IMR-90 (cell line): ENCODE data around the gene PEX11G. TPM values are rescaled to one million over a fixed set of nuclear protein-coding genes. Genes with fewer than 3 reads are reported as not detected.

ENCODE experiments used
- ATAC-seq: fragments of 200-7000 bp; cut with Tn5 transposase; 2 replicates; pipeline ENCODE4 v1.9.1; 2020; ENCODE audit warnings: low read depth, mild to moderate bottlenecking, moderate library complexity
- BruUV-seq: library from RNA; stranded (reverse); fragments of 400-500 nt; replicated peaks from 2 replicates; lab custom pipeline; 2021; lab: Mats Ljungman, UMichigan
- CTCF ChIA-PET: fragments of 300-600 bp; formaldehyde crosslinking; extraction: SDS; loops from one replicate; lab custom pipeline; 2021; ENCODE audit warnings: antibody characterized with exemption; lab: Yijun Ruan, JAX
- POLR2A ChIA-PET: fragments of 300-600 bp; sonication (Branson Sonifier 250); formaldehyde crosslinking; loops from one replicate; lab custom pipeline; 2022; ENCODE audit warnings: antibody characterized with exemption; ENCODE audit not compliant: unreplicated experiment; lab: Charles Lee
- DNase-seq: peaks from one replicate; pipeline ENCODE4 v3.0.0; 2013
- H2AFZ ChIP-seq: replicated peaks from 2 replicates; pipeline ENCODE3; 2013; ENCODE audit warnings: low read length, mild to moderate bottlenecking; ENCODE audit not compliant: poor library complexity
- H2AK5ac ChIP-seq: 2 replicates; pipeline ENCODE4 v1.6.1; 2013; ENCODE audit warnings: low read depth, low read length, inconsistent platforms
- H2AK9ac ChIP-seq: replicated peaks from 2 replicates; pipeline ENCODE3; 2013; ENCODE audit warnings: mild to moderate bottlenecking, low read depth, low read length, moderate library complexity; ENCODE audit not compliant: poor library complexity
- H2BK120ac ChIP-seq: 2 replicates; pipeline ENCODE4 v1.6.1; 2013; ENCODE audit warnings: low read depth, low read length, inconsistent platforms
- H2BK15ac ChIP-seq: 3 replicates; pipeline ENCODE4 v1.6.1; 2013; ENCODE audit warnings: low read depth, low read length, inconsistent platforms
- H2BK20ac ChIP-seq: 2 replicates; pipeline ENCODE4 v1.6.1; 2013; ENCODE audit warnings: low read depth, mild to moderate bottlenecking, inconsistent platforms, low read length, moderate library complexity
- H2BK5ac ChIP-seq: 2 replicates; pipeline ENCODE4 v1.6.1; 2013; ENCODE audit warnings: mild to moderate bottlenecking, low read depth, low read length, inconsistent platforms; ENCODE audit not compliant: poor library complexity, severe bottlenecking
- H3K14ac ChIP-seq: replicated peaks from 2 replicates; pipeline ENCODE4 v1.6.1; 2013; ENCODE audit warnings: low read depth, low read length, inconsistent platforms
- H3K18ac ChIP-seq: 2 replicates; pipeline ENCODE4 v1.6.1; 2013; ENCODE audit warnings: low read depth, low read length, control low read depth
- H3K23ac ChIP-seq: 2 replicates; pipeline ENCODE4 v1.6.1; 2013; ENCODE audit warnings: low read depth, low read length, inconsistent platforms
- H3K27ac ChIP-seq: 2 replicates; pipeline ENCODE4 v1.5.1; 2013; ENCODE audit warnings: mild to moderate bottlenecking, control low read depth, low read length; ENCODE audit not compliant: insufficient read depth
- H3K27me3 ChIP-seq: 2 replicates; pipeline ENCODE4 v1.6.1; 2013; ENCODE audit warnings: low read length; ENCODE audit not compliant: control insufficient read depth, insufficient read depth
- H3K36me3 ChIP-seq: 2 replicates; pipeline ENCODE4 v1.6.1; 2013; ENCODE audit warnings: low read length, mixed read lengths; ENCODE audit not compliant: control insufficient read depth, insufficient read depth
- H3K4ac ChIP-seq: 2 replicates; pipeline ENCODE4 v1.6.1; 2013; ENCODE audit warnings: low read depth, low read length, inconsistent platforms
- H3K4me1 ChIP-seq: 2 replicates; pipeline ENCODE4 v1.6.1; 2013; ENCODE audit warnings: low read length, mixed read lengths; ENCODE audit not compliant: control insufficient read depth, insufficient read depth
- H3K4me2 ChIP-seq: 2 replicates; pipeline ENCODE4 v1.6.1; 2013; ENCODE audit warnings: low read depth, mild to moderate bottlenecking, control low read depth, low read length, moderate library complexity
- H3K4me3 ChIP-seq: 2 replicates; pipeline ENCODE4 v1.5.1; 2013; ENCODE audit warnings: low read depth, mild to moderate bottlenecking, control low read depth, low read length, moderate library complexity; ENCODE audit not compliant: insufficient read depth
- H3K56ac ChIP-seq: 2 replicates; pipeline ENCODE4 v1.6.1; 2013; ENCODE audit warnings: low read length, inconsistent platforms; ENCODE audit not compliant: insufficient read depth; ENCODE audit errors: extremely low read depth
- H3K79me1 ChIP-seq, 2 experiments: 2 replicates each; pipeline ENCODE4 v1.6.1; 2013; ENCODE audit warnings: low read length in 2 of 2, inconsistent platforms in 1 of 2, low read depth in 1 of 2
- H3K9ac ChIP-seq: 2 replicates; pipeline ENCODE4 v1.6.1; 2013; ENCODE audit warnings: low read depth, low read length, control low read depth
- H3K9me1 ChIP-seq: 2 replicates; pipeline ENCODE4 v1.6.1; 2013; ENCODE audit warnings: low read length, inconsistent platforms; ENCODE audit not compliant: insufficient read depth
- H3K9me3 ChIP-seq: 2 replicates; pipeline ENCODE4 v1.6.1; 2013; ENCODE audit warnings: low read length; ENCODE audit not compliant: control insufficient read depth, insufficient read depth
- H4K20me1 ChIP-seq: 2 replicates; pipeline ENCODE4 v1.6.1; 2013; ENCODE audit warnings: low read length, inconsistent platforms; ENCODE audit not compliant: insufficient read depth
- H4K5ac ChIP-seq: 2 replicates; pipeline ENCODE4 v1.6.1; 2013; ENCODE audit warnings: mild to moderate bottlenecking, low read depth, low read length, control low read depth
- H4K8ac ChIP-seq, 2 experiments: 2 replicates each; pipeline ENCODE4 v1.6.1; 2013; ENCODE audit warnings: low read depth in 2 of 2, low read length in 2 of 2, control low read depth in 1 of 2, inconsistent platforms in 1 of 2
- H4K91ac ChIP-seq: 2 replicates; pipeline ENCODE4 v1.6.1; 2013; ENCODE audit warnings: low read depth, low read length, inconsistent platforms; ENCODE audit not compliant: insufficient read depth
- BHLHE40 ChIP-seq: fragments of 150-350 bp; IDR thresholded peaks from 2 replicates; pipeline ENCODE4 v1.6.1; 2016; ENCODE audit warnings: mild to moderate bottlenecking, low read depth, low read length
- CEBPB ChIP-seq: IDR thresholded peaks from 2 replicates; pipeline ENCODE4 v1.6.1; 2012; ENCODE audit warnings: low read depth, low read length, improper control_type of control experiment
- RAD21 ChIP-seq: IDR thresholded peaks from 2 replicates; pipeline ENCODE4 v1.6.1; 2012; ENCODE audit warnings: low read length, improper control_type of control experiment
- USF2 ChIP-seq: fragments of 150-350 bp; IDR thresholded peaks from 2 replicates; pipeline ENCODE4 v1.6.1; 2017; ENCODE audit warnings: mild to moderate bottlenecking, antibody characterized with exemption, low read length, low read depth
- WGBS, 2 experiments: methylation state at CpG; one replicate each; pipeline versions ENCODE4 v1.1.5 to v1.1.7; 2013; ENCODE audit warnings: missing lambda C conversion rate in 2 of 2; ENCODE audit not compliant: insufficient read length in 1 of 2; ENCODE audit errors: extremely low coverage in 2 of 2; 5-methylcytosine and 5-hydroxymethylcytosine counted together
- dilution Hi-C: fragments of 300-500 bp; cut with HindIII; formaldehyde crosslinking; loops from one replicate; pipeline ENCODE4 v1.14.3; 2018; ENCODE audit warnings: low sequenced_read_pairs; ENCODE audit not compliant: unreplicated experiment
- in situ Hi-C: fragments of 300-500 bp; cut with MboI; formaldehyde crosslinking; loops from 3 replicates; pipeline ENCODE4 v1.14.3; 2019; ENCODE audit warnings: low sequenced_read_pairs, inconsistent platforms, mixed read lengths
- intact Hi-C: fragments of 100-400 bp; cut with micrococcal nuclease; formaldehyde crosslinking; loops from 2 replicates; pipeline ENCODE4 v1.10.0; 2022
- polyA plus RNA-seq, 3 experiments: library from polyadenylated mRNA; depleted of rRNA; stranded (reverse); fragments of >200 nt; gene quantifications; 2 replicates each; pipeline ENCODE4 v1.2.3, GENCODE V29; 2012; ENCODE audit warnings: low replicate concordance in 1 of 3
- total RNA-seq: library from RNA; depleted of rRNA; stranded (reverse); fragments of >200 nt; gene quantifications from 2 replicates; pipeline ENCODE4 v1.2.3, GENCODE V29; 2012

PEX11G gene
- total and polyA plus RNA-seq, 2 of the 4 experiments (the other 2 are of a cell fraction), result 0.72 to 1.7 TPM

- POLR2A ChIA-PET, result interaction anchor here (0.6 to 0.9 kb wide), 3 partner anchors 9 to 360 kb away, joined by 3 to 12 read pairs (median 7); no protein-coding TSS in a partner anchor
- ATAC-seq, result peak; percentile 19
- H2BK20ac ChIP-seq, result no peak overlapping the region
- H3K9me3 ChIP-seq, result no peaks in the 10 kb centered on the region
- no peak for DNase-seq
- no peak overlapping the region for H2AK5ac ChIP-seq
- no peak overlapping the region; the same call in 1 of the 2 replicates for H3K4ac ChIP-seq
- 3% methylated on average over 6 of the region's 23 CpGs; no CpG with 5 or more reads in 1 of the 2 experiments for WGBS, 2 experiments
- H3K14ac ChIP-seq, result no peak overlapping the region
- H3K23ac ChIP-seq, result no peak overlapping the region
- peak overlapping the region; percentile 31 for H3K9ac ChIP-seq
- no peak overlapping the region for H4K5ac ChIP-seq
- H2BK15ac ChIP-seq, result no peak overlapping the region
- H3K4me3 ChIP-seq, result peak overlapping the region; percentile 59
- peaks cover 2% of the 10 kb centered on the region; the same call in 1 of the 2 replicates for H3K4me1 ChIP-seq
- H2AK9ac ChIP-seq, result peak overlapping the region; percentile 77
- CTCF ChIA-PET, result interaction anchor here (0.5 to 1.4 kb wide), 3 partner anchors 26 to 791 kb away, joined by 3 to 5 read pairs (median 3); a partner anchor contains a TSS
- H3K27me3 ChIP-seq, result no peaks in the 10 kb centered on the region
- in situ Hi-C loops, result no loop called here
- no peak overlapping the region for H4K8ac ChIP-seq
- H2BK5ac ChIP-seq, result no peak overlapping the region
- no peak overlapping the region for H3K18ac ChIP-seq
- peak overlapping the region; percentile 97 for H2AFZ ChIP-seq
- H3K36me3 ChIP-seq, result peaks cover 20% of the 10 kb centered on the region; the same call in 1 of the 2 replicates
- dilution Hi-C loops, result no loop called here
- H3K4me2 ChIP-seq, result peak overlapping the region; percentile 87
- H3K27ac ChIP-seq, result no peak overlapping the region; the same call in 1 of the 2 replicates
- intact Hi-C loops, result loop anchor here (1.0 kb wide), 1 partner anchor 169 kb away; no protein-coding TSS in a partner anchor
- no peaks in the 10 kb centered on the region for H4K20me1 ChIP-seq
- no peaks in the 10 kb centered on the region for H3K9me1 ChIP-seq
- no peak overlapping the region for H2BK120ac ChIP-seq
- H3K56ac ChIP-seq, result no peak overlapping the region
- no TSS peak for BruUV-seq
- peaks cover 7 to 27% of the 10 kb centered on the region in 2 experiments for H3K79me1 ChIP-seq
- TF ChIP-seq RAD21 (no peak), BHLHE40 (peak; percentile 63), CEBPB (peak; percentile 80), USF2 (no peak)
- no peak overlapping the region for H4K91ac ChIP-seq
Measured at GRCh38 chr19:7522923-7523667, 34.3 kb upstream of the PEX11G start.
